Measurements from ENCODE around the gene OR6J1.

- no peak for TF ChIP-seq CTCF (IDR thresholded peaks at IDR 0.05)
- no peak for TF ChIP-seq POLR2A (IDR thresholded peaks at IDR 0.05)
Measured at GRCh38 chr14:22648506-22648905, 4.4 kb upstream of the OR6J1 start.

All from thyroid gland (tissue), 4 donors.